Activated naive CD4-positive, alpha-beta T cell (primary cell): ENCODE results near the gene CRY1.
"Not testable (repeated sequence)": the region's sequence is repeated elsewhere in the genome, so short reads cannot be mapped to it uniquely, and the experiment has no call there.

Experiments used
- DNase-seq, 4 experiments: peaks; one replicate each; lab custom pipeline; 2025; lab: John Stamatoyannopoulos, UW

CRY1 gene

DNA sequence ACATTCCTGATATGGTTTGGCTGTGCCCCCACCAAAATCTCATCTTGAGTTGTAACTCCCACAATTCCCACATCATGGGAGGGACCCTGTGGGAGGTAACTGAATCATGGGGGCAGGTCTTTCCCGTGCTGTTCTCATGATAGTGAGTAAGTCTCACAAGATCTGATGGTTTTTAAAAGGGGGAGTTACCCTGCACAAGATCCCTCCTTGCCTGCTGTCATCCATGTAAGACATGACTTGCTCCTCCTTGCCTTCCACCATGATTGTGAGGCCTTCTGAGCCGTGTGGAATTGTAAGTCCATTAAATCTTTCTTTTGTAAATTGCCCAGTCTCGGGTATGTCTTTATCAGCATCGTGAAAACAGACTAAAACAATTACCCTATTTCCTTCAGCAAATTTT lies 90.7 kb downstream of the CRY1 start:
- DNase-seq: not testable (repeated sequence)

DNA sequence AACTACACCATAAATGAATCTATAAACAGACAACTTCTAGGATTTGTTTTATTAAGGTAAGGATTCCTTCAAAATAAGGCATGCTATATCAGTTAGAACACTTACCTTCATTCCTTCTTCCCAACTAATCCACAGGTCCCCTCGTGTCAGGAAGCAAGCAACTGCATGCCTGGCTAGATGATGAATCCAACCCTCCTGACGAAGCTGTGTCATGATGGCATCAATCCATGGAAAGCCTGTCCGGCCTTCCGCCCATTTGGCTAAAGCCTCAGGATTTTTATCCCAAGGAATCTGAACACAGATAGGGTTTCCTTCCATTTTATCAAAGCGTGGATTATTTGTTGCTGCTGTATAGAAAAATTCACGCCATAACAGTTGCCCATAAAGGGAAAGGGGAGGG lies 93.9 kb downstream of the CRY1 start:
- no peak for DNase-seq

DNA sequence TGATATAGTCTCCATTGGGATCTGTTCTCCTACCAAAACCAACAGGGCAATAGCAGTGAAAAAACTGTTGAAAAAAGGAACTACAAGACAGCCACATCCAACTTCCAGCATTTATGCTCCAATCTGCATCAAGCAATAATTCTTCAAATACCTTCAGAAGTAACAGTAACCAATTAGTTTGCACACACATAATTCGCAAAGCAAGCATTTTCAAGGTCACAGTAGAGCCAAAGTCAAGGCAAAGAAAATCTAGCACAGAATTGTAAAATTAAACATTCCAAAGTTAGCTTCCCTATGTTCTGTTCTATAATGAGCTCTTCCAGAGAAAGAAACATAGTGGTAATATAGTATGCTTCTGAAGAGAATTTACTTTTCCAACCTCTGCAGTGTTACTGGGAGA lies 95.4 kb downstream of the CRY1 start:
- DNase-seq: no peak

DNA sequence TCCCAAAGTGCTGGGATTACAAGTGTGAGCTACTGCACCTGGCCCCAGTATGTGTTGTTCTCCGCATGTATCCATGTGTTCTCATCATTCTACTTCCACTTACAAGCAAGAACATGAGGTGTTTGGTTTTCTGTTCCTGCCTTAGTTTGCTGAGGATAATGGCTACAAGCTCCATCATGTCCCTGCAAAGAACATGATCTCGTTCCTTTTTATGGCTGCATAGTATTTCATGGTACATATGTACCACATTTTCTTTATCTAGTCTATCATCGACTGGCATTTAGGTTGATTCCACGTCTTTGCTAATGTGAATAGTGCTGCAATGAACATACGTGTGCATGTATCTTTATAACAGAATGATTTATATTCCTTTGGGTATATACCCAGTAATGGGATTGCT lies 97.2 kb downstream of the CRY1 start:
- not testable (repeated sequence) for DNase-seq

DNA sequence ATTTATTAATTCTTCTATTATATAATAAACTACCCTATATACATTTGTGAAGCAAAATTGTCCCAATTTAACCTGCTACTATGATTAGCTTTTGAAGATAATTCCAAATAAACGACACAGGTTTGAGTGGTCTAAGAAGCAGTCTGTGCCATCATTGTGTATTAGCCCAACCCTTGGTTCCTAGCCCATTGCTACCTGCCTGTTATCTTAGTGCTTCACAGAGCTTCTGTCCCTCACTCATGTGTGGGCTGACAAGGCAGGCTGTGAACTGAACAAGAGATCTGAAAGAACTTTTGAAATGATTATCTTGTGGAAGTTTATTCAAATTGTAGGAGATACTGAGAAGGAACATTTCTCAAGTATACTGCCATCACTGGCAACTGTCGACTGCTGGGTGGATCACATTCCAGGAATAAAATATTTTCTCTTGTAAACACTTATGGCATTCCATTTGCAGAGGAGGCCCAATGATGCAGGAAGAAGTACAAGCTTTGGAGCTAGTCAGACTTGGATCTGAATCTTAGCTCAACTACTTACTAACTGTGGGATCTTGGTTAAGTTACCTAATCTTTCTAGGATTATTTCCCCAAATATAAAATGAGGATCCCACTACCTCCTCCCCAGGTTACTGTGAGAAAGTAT lies 98.6 kb downstream of the CRY1 start:
- DNase-seq: no peak

DNA sequence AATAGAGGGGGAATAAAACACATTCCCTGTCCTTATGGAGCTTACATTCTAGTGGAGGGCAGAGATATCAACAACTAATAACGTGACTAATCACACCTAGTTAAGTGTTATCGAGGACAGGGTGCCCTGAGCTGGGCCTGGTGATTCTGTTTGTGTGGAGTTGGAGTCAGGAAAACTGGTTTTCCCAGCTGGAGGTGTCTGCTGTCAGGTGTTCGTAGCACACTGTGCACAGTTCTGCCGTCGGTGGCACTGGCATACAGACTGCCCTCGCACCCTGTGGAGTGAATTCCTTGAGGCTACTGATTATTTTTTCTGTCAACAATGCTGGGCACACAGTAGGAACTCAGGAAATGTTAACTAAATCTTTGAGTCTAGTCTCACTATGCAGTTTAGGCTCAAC lies 105.5 kb downstream of the CRY1 start:
- DNase-seq: no peak

DNA sequence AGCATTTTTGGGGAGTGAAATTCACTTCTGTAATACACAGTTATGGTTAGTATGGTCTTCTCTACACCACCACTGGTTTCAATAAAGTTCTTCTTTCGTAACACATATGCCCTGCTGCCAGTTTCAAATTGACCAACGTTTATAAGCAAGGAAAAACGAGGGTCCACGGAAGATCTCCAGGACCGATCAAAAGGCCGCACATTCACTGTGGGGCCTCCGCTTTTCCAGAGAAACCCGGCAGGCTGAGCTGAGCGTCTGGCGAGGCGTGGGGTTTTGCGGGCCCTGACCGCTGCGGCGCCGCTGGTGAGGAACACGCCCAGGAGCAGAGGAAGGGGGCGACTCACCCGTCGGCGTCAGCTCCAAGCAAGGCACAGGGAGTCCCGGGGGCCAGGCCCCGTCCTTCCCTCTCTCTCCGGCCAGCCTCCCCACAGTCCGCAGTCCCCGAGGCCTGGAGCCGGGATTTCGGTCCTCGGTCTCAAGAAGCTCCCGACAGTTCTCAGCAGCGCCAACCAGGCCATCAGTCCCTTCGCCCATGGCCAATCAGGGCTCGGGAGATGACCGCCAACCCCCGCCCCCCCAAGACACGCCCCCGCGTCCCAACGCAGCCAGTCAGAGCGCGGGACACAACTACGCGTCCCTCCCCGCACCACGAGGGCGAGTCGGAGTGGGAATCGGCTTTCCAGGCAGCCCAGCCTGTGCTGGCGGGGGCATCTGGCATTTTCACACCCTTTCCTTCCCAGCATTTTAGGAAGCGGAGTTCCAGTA lies 106.5 kb downstream of the CRY1 start, which contains the start of gene MTERF2:
MTERF2 (minus strand) TSS at position 522 of the 765 bp plus-strand sequence. CDS start 8,432 bp downstream, outside the sequence.
- peak; percentile 46 to 75 (median 56) for DNase-seq

DNA sequence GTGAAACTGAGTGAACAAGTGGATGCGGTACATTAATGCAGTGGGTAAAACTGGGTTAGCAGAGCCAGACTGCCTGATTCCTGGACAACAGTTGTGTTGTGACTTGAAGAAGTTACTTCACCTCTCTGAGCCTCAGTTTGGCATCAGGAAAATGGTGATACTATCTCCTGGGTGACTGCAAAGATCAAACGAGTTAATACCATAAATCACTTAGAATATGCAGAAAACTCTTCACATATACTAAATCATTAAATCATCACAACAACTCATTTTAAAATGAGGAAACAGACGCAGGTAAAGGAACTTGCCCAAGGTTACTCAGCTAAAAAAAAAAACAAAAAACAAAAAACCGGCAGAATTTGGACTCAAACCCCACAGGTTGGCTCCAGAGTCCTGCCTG lies 107.2 kb downstream of the CRY1 start:
- no peak for DNase-seq

DNA sequence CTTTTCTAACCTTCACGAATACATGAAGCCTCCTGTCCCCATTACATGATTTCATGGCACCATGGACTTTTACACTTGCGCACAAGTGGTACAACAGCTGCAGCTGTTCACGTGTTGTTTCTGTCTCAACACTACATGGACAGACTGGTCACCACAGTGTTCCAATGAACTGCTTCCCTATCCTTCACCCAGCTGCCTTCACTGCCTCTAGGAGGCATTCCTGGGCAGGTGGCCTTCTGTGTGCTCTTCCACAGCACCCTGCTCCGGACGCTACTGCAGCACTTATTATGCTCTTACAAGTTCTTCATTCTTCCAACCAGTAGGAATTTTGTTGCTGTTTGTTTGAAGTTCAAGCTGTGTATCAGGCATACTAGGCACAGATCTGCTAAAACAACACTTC lies 107.9 kb downstream of the CRY1 start:
- DNase-seq: no peak

DNA sequence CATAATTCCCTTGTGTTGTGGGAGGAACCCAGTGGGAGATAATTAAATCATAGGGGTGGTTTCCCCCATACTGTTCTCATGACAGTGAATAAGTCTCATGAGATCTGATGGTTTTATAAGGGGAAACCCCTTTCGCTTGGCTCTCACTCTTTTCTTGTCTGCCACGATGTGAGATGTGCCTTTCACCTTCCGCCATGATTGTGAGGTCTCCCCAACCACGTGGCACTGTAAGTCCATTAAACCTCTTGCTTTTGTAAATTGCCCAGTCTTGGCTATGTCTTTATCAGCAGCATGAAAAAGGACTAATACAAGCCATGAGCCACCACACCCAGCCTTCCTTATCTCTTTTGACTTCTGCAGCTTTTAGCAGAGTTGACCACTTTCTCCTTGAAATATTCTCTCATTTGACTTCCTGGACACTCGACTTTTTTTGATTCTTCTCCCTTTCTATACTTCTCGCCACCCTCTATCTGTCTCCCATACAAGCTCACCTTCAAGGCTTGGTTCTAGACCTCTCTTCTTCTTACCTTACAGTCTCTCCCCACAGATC lies 108.7 kb downstream of the CRY1 start:
- no peak for DNase-seq

DNA sequence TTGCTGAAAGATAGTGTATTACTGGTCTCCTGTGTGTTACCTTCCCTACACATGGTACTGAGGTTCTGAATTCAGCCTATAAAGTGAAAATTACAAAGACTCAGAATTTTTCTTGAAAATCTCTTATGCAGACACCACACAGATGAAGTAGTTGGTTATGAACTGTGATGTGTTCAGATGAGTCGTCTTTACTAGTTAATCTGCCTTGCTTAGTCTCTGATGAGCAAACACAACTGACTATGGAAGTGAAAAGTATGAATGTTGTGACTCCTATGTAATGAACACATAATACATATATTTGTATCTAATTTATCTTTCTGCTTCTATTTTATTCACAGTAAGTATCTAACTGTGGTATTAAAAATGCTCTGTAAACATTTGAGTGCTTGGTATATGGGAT lies 111.1 kb downstream of the CRY1 start:
- no peak for DNase-seq

DNA sequence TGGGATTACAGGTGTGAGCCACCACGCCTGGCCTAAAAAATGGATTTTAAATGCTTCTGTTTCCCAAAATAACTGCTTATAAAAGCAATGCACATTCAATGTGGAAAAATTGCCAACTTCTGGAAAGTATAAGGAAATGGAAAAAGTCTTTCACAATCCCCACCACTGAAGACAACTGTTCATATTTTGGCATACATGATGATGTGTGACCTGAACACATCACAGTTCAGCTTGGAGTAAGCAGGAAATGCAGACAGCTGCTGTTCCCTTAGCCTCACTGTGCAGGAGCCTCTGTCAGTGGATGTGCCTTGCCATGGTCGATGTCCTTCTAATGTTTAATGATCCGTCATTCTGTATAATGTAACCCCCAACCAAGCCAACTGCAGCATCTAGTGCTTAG lies 111.6 kb downstream of the CRY1 start:
- DNase-seq: no peak

DNA sequence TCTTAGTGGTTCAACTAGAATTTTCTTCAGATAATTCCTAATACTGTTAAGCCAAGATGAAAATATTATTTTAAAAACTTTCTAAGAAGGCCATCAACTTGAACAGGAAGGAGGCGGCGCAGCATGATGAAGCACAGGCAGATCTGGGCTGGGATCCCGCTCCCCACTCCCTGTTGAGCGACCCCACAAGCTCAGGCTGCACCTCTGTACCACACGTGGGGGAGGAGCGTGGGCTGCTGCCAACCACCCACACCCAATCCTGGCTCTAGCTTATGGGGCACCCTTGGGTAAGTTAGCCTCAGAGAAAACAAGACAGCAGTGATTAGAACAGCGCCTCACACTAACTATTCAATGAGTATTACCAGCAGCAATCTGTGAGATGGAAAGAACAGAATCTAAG lies 112.4 kb downstream of the CRY1 start:
- no peak for DNase-seq

DNA sequence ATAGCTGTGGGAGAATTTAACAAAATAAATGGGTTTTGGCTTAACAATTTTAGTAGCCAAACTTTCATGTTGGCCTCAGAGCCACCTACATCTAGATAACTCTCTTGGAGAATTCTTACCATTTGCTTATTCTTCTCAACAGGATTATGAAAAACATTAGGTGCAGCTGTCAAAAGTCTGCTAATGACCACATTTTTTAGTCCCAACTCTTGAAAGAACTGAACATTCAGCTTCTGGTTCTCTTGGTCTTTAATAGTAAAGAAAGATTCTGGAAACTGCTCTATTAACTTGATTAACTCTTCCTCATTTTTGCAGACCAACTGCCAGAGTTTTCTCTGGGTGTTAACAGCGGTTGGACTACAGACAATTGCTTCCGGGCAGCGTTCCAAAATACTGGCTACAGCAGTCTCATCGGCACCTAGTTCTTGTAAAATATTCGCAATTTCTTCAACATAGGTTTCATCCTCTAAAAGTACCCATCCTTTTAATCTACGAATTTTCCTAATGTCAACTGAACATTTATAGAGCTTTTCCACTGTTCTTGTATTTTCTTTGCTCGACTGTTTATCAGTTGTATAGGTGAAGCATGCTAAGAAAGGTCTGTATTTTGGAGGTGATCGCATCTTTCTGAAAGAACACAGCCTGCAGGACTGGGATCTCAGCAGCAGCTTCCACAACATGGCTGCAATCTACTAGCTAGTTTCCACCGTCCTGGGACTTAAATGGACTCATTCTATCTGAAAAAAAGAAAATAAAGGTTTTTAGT lies 115.1 kb downstream of the CRY1 start:
- no peak for DNase-seq

DNA sequence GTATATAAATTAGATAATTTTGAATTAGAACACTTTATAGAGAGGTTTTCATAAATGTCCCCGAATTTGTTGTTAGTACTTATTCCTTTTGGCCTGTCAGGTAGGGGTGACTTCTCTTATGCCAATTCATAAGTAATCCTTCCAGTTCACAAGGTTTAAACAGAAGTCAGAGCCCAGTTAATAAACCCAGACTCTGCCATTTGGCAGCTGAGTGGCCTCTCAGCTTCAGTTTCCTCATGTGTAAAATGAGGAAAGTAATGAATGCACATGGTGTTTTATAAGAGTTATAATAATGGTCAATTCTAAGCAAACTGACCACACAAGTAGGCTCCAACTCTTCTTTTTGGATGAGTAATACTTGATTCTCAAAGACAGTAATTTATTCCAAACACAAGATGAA lies 116.7 kb downstream of the CRY1 start:
- no peak for DNase-seq

DNA sequence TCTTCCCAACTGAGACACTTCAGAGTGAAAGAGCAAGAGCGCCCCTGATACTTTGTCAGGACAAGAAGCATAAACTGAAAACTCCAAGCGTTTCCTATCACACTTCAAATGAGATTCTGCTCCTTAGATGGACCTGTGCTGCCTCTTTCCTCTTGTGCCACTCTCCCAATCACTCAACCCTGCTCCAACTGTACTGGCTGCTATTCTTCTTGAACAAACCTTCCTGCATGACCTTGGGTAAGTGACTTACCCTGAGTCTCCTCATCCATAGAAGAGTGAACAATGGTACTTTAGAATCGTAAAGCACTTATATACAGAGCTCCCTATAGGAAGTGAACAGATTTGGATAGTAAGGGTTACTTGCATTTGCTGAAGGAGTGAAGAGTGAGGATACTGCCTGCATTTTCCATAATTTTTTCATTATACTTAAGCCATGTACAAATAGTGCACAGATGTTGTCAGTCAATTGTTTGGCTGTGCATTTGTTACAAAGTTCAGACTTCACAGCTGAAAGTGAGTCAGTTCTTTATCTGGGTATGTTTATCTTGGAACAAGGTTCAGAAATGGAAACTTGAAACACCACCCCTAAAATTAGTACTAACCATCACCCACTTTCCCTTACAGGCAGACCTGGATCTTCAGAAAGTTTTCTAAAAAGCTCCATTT lies 117.2 kb downstream of the CRY1 start:
- DNase-seq: no peak

DNA sequence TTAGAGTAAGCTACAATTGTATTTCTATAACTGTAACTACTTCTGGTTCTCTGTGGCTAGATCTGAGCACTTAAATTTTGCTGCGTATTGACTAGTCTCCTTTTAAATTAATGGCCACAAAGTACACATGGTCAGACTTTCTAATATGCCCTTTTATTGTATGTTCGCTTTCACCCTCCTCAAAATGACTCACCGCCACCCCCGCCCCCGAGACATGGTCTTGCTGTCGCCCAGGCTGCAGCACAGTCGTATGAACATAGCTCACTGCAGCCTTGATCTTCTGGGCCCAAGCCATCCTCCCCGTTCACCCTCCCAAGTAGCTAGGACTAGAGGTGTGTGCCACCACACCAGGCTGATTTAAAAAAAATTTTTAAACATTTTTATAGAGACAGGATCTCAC lies 118.3 kb downstream of the CRY1 start:
- DNase-seq: no peak

DNA sequence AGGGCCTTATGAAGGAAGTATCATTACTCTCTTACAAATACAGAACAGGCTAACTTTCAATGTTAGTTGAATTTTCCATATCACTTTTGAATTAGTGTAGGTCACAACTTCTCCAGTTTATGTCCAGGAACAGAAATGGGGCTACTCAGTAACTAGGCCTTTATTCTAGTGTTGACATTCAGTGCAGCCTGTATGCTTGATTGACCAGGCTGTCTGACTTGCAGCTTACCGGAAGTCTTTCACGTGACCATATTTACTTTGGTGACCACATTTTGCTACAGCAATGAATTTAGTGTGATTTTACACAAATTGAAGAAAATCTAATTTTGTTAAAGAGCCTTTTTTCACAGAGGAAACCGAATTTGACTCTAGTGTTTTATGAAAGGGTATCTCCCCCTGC lies 118.8 kb downstream of the CRY1 start:
- DNase-seq: no peak

DNA sequence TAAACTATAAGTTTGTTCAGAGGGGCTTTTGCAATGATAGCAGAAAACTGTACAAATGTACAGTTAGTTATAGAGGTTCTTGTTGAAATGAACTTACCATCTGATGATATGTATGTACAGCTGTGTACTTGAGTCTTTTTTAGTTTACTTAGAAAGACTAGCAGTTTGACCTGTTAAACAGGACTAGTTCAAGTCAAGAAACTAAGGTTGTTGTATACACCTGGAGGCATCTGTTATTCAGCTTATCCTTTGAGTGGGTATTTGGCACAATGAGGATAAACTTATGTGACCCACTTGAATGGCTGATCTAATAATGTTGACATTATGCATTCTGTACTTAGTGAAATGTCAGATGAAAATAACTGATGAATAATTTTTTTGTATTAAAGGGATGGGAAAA lies 119.8 kb downstream of the CRY1 start:
- DNase-seq: no peak

DNA sequence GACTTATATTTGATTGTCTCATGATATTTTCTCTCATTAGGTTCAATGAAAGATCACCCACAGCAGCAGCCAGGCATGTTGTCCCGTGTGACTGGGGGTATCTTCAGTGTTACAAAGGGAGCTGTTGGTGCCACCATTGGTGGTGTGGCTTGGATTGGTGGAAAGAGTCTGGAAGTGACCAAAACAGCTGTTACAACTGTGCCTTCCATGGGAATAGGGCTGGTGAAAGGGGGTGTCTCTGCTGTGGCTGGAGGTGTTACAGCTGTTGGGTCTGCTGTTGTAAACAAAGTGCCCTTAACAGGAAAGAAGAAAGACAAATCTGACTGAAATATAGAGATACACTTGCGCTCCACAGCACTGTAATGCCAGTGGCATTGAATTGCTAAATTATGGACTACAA lies 122.3 kb downstream of the CRY1 start:
- DNase-seq: no peak

DNA sequence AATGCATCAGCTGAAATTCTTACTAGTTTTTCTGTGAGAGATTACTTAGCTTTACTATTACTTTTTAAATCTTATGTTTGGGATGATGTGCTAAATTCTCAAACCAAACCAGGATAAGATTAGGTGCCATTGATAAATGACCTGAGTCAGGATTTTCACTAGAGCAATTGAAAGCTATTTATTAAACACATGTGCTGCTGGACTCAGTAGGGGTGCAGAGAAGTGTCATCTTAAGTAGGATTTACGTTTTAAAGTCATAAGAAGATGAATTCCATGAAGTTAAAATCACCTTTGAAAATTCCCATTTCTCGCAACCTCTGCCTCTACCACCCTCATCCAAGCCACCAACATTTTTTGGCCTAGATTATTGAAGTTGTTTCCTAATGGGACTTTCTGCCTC lies 128.8 kb downstream of the CRY1 start:
- DNase-seq: no peak

DNA sequence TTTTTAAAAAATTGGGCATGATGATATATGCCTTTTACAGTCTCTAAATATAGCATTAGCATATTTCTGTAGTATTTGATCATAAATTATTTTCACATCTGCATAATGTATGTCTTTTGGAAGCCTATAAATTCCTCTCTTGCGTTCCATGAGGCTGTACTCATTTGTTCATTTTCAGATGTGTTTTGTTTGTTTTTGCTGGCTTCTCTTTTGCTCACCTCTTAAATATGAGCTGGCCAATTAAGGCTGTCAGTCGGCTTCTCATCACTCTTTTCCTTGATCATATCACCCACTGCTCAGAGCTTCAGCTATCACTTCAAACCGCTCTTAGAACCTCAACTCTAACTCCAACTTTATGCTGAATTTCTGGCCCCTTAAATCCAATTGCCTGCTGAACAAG lies 131.1 kb downstream of the CRY1 start:
- DNase-seq: no peak
